ENCODE results near the gene ZNF878. TPM values are rescaled to one million over a fixed set of nuclear protein-coding genes. Genes with fewer than 3 reads are reported as not detected.
"Not testable (repeated sequence)": the region's sequence is repeated elsewhere in the genome, so short reads cannot be mapped to it uniquely, and the experiment has no call there.

The ZNF878 gene
- total RNA-seq, 1 experiment from 2014 or later = not detected

- Mint-ChIP-seq H3K27ac (ENCODE audit: low read depth, unreplicated experiment) (no peak overlapping the region), H3K9me3 (ENCODE audit: unreplicated experiment) (peaks cover 26% of the 10 kb centered on the region), H3K4me1 (ENCODE audit: insufficient read depth, unreplicated experiment) (no peaks in the 10 kb centered on the region), H3K36me3 (ENCODE audit: insufficient read depth, unreplicated experiment) (no peaks in the 10 kb centered on the region), H3K4me3 (ENCODE audit: unreplicated experiment) (no peak overlapping the region), H3K27me3 (ENCODE audit: insufficient read depth, unreplicated experiment) (no peaks in the 10 kb centered on the region)
- intact Hi-C loops (cut with micrococcal nuclease) = no loop called here
- ChIA-PET POLR2A (no interaction called here), CTCF (interaction anchor here (0.7 kb wide), 1 partner anchor 13 kb away, joined by 3 read pairs; no protein-coding TSS in a partner anchor)
- DNase-seq (ENCODE audit: unreplicated experiment) = no peak
- no peak for TF ChIP-seq CTCF (IDR thresholded peaks at IDR 0.05; ENCODE audit: unreplicated experiment)
- no TSS peak for BruUV-seq (replicated peaks)
Observed at GRCh38 chr19:12077375-12077774, 24.6 kb upstream of the ZNF878 start.

GRCh38 chr19:12076331-12076730 lies 23.6 kb upstream of the ZNF878 start:
- H3K36me3 Mint-ChIP-seq (ENCODE audit: insufficient read depth, unreplicated experiment); H3K27ac Mint-ChIP-seq (ENCODE audit: low read depth, unreplicated experiment); DNase-seq (ENCODE audit: unreplicated experiment); H3K27me3 Mint-ChIP-seq (ENCODE audit: insufficient read depth, unreplicated experiment); POLR2A ChIA-PET; CTCF ChIA-PET; H3K4me3 Mint-ChIP-seq (ENCODE audit: unreplicated experiment); BruUV-seq (replicated peaks); intact Hi-C loops (cut with micrococcal nuclease); H3K4me1 Mint-ChIP-seq (ENCODE audit: insufficient read depth, unreplicated experiment): not testable (repeated sequence)
- peaks cover 26% of the 10 kb centered on the region for H3K9me3 Mint-ChIP-seq (ENCODE audit: unreplicated experiment)

GRCh38 chr19:12075538-12076139 lies 22.9 kb upstream of the ZNF878 start:
- POLR2A ChIA-PET = no interaction called here
- Mint-ChIP-seq H3K9me3 (ENCODE audit: unreplicated experiment) (peaks cover 29% of the 10 kb centered on the region), H3K27ac (ENCODE audit: low read depth, unreplicated experiment) (no peak overlapping the region), H3K27me3 (ENCODE audit: insufficient read depth, unreplicated experiment) (no peaks in the 10 kb centered on the region), H3K4me1 (ENCODE audit: insufficient read depth, unreplicated experiment) (no peaks in the 10 kb centered on the region), H3K4me3 (ENCODE audit: unreplicated experiment) (no peak overlapping the region), H3K36me3 (ENCODE audit: insufficient read depth, unreplicated experiment) (no peaks in the 10 kb centered on the region)
- no TSS peak for BruUV-seq (replicated peaks)
- DNase-seq (ENCODE audit: unreplicated experiment) = no peak
- CTCF ChIA-PET = no interaction called here
- TF ChIP-seq CTCF (IDR thresholded peaks at IDR 0.05; ENCODE audit: unreplicated experiment) = no peak
- intact Hi-C loops (cut with micrococcal nuclease) = no loop called here

GRCh38 chr19:12064590-12065538 lies 12.1 kb upstream of the ZNF878 start, which contains the start of gene ZNF844:
Gene ZNF844 (plus strand): TSS chr19:12064731. CDS start chr19:12064874, 143 bp downstream.
- H3K4me3 Mint-ChIP-seq (ENCODE audit: unreplicated experiment) = no peak within 1 kb of the TSS
- BruUV-seq (replicated peaks) = no TSS peak
- POLR2A ChIA-PET = no interaction called here

More at GRCh38 chr19:12064590-12065538, 12.1 kb upstream of the ZNF878 start, which contains the start of gene ZNF844:
- DNase-seq (ENCODE audit: unreplicated experiment) = no peak
- Mint-ChIP-seq H3K27me3 (ENCODE audit: insufficient read depth, unreplicated experiment) (no peaks in the 10 kb centered on the region), H3K36me3 (ENCODE audit: insufficient read depth, unreplicated experiment) (no peaks in the 10 kb centered on the region), H3K9me3 (ENCODE audit: unreplicated experiment) (no peaks in the 10 kb centered on the region), H3K4me1 (ENCODE audit: insufficient read depth, unreplicated experiment) (no peaks in the 10 kb centered on the region), H3K27ac (ENCODE audit: low read depth, unreplicated experiment) (no peak within 1 kb of the TSS)
- intact Hi-C loops (cut with micrococcal nuclease) = no loop called here
- no peak for TF ChIP-seq CTCF (IDR thresholded peaks at IDR 0.05; ENCODE audit: unreplicated experiment)
- CTCF ChIA-PET = interaction anchor here (0.6 kb wide), 2 partner anchors 57 to 142 kb away, joined by 3 to 4 read pairs; no protein-coding TSS in a partner anchor
